ENCODE data around the gene SELPLG.

GRCh38 chr12:108573317-108573716 is 60.4 kb downstream of the SELPLG start:
- TF ChIP-seq EZH2 (IDR thresholded peaks at IDR 0.05), result no peak
- no peak for TF ChIP-seq POLR2AphosphoS5 (IDR thresholded peaks at IDR 0.05; ENCODE audit: borderline replicate concordance, low read depth, low read length)
- no peak for TF ChIP-seq FOXP2 (optimal IDR thresholded peaks at IDR 0.05; ENCODE audit: control extremely low read depth, extremely low read length, insufficient read depth)

All from SK-N-MC (cell line).